ENCODE measurements around the gene PAM. TPM values are rescaled to one million over a fixed set of nuclear protein-coding genes. Genes with fewer than 3 reads are reported as not detected.

The PAM gene
- total RNA-seq, 2 experiments from 2014 or later, result 63.4 to 65.8 TPM

DNA sequence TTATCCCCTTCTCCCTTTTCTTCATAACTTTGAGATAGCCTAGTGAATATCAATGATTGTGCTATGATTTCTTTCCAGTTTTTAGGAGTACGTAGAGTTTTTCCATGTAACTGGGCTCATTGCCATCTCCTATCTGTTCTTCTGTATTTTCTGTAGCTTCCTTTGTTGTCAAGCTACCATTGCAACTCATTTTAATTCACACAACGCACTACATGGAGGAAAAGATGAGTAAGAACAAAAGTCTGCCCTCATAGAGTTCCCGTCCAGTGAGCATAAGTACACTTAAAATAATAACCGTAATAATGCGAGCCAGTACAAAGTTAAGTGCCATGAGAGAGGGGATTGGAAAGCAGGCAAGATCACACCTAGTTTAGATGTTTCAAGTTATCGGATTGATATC is 177.7 kb downstream of the PAM start:
- DNase-seq (no peak), ATAC-seq (no peak)
- Mint-ChIP-seq H3K4me1 (ENCODE audit: low read depth) (peaks cover 7% of the 10 kb centered on the region), H3K27ac (no peak overlapping the region), H3K4me3 (no peak overlapping the region), H3K27me3 (no peaks in the 10 kb centered on the region), H3K9me3 (no peaks in the 10 kb centered on the region), H3K36me3 (ENCODE audit: low read depth) (peaks cover 7% of the 10 kb centered on the region)
- TF ChIP-seq, protein P1, sequence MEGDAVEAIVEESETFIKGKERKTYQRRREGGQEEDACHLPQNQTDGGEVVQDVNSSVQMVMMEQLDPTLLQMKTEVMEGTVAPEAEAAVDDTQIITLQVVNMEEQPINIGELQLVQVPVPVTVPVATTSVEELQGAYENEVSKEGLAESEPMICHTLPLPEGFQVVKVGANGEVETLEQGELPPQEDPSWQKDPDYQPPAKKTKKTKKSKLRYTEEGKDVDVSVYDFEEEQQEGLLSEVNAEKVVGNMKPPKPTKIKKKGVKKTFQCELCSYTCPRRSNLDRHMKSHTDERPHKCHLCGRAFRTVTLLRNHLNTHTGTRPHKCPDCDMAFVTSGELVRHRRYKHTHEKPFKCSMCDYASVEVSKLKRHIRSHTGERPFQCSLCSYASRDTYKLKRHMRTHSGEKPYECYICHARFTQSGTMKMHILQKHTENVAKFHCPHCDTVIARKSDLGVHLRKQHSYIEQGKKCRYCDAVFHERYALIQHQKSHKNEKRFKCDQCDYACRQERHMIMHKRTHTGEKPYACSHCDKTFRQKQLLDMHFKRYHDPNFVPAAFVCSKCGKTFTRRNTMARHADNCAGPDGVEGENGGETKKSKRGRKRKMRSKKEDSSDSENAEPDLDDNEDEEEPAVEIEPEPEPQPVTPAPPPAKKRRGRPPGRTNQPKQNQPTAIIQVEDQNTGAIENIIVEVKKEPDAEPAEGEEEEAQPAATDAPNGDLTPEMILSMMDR (IDR thresholded peaks at IDR 0.05), result no peak
- POLR2A ChIA-PET, result no interaction called here
- CTCF ChIA-PET, result no interaction called here
- intact Hi-C loops (cut with micrococcal nuclease), result no loop called here

DNA sequence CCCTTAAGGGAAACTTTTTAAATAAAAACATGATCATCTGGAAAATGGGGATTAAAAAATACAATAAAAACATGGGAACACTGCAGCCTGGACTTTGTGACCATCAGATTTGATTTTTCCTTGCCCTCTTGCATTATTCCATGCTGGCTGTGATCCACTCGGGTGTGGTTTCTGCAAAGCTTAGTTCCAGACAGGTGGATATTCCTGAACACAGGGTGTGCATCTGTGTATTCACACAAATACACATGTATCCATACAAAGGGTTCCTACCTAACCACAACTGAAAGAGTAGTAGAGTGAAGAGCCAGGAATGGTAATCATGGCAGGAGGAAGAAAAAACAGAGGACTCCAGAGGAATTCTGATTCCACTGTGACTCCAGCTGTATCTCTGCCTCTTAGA is 178.2 kb downstream of the PAM start:
- Mint-ChIP-seq H3K27ac (no peak overlapping the region), H3K4me3 (no peak overlapping the region), H3K36me3 (ENCODE audit: low read depth) (peaks cover 7% of the 10 kb centered on the region), H3K4me1 (ENCODE audit: low read depth) (peaks cover 7% of the 10 kb centered on the region), H3K9me3 (no peaks in the 10 kb centered on the region), H3K27me3 (no peaks in the 10 kb centered on the region)
- DNase-seq (no peak), ATAC-seq (no peak)
- TF ChIP-seq, protein P1 (IDR thresholded peaks at IDR 0.05), result no peak
- ChIA-PET CTCF (no interaction called here), POLR2A (no interaction called here)
- intact Hi-C loops (cut with micrococcal nuclease), result no loop called here

DNA sequence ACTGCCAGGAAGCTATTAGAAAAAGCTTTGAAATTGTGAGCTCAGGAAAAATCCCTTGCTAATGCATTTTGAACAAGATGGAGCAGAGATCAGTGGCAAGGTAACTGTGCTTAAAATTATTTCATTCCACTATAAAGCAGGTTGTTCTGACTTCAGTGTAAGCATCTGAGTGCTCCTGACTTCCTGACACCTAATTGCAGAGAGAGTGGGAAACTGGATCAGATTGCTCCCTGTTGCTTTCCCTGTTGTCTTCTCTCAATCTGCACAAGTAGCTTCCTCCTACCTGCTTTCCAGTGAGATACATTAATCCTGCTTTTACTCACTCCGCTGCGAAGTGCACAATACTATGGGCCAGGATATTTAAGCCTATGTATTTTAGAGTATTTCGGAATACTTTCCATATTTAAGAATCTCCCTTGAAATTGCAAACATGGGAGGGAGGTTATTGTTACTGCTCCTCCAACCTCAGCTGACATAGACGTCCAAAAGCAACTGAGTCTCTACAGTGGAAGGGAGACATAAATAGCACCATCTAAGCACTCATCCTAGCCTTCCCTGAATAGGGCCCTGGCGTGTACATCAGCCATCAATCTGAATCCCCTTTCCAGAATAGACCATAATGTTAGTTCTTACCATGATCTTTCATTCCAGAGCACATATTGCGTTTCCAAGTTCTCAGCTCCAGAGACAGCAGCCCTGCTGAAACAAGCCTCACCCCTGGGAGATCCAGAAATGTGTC is 178.8 kb downstream of the PAM start:
- H3K27me3 Mint-ChIP-seq, result no peaks in the 10 kb centered on the region
- ATAC-seq (no peak), DNase-seq (no peak)
- H3K27ac Mint-ChIP-seq, result no peak overlapping the region
- H3K4me1 Mint-ChIP-seq (ENCODE audit: low read depth), result peaks cover 7% of the 10 kb centered on the region
- ChIA-PET POLR2A (no interaction called here), CTCF (no interaction called here)
- H3K9me3 Mint-ChIP-seq, result no peaks in the 10 kb centered on the region
- intact Hi-C loops (cut with micrococcal nuclease), result no loop called here
- no peak overlapping the region for H3K4me3 Mint-ChIP-seq
- H3K36me3 Mint-ChIP-seq (ENCODE audit: low read depth), result peaks cover 7% of the 10 kb centered on the region
- TF ChIP-seq, protein P1 (IDR thresholded peaks at IDR 0.05), result no peak

DNA sequence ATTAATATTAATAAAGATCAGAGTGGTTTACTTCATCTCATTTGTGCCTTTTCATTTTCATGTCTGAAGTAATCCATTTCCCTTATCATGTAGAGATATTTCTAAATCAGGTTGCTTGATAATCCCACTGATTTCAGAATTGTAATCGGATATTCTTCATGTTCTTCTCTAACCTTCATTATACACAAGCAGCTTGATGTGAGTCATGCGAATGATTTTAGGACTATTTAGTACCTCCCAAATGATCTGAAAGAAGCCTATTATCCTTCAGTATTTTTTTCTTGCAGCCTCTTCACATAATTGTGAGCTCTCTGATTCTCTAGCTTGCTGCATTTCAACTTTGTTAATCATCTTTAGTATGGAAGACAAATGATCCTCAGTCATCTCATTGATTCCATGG is 182.8 kb downstream of the PAM start:
- POLR2A ChIA-PET, result no interaction called here
- ATAC-seq (no peak), DNase-seq (no peak)
- no peak overlapping the region for H3K27ac Mint-ChIP-seq
- CTCF ChIA-PET, result no interaction called here
- no peaks in the 10 kb centered on the region for H3K9me3 Mint-ChIP-seq
- intact Hi-C loops (cut with micrococcal nuclease), result no loop called here
- peaks cover 7% of the 10 kb centered on the region for H3K36me3 Mint-ChIP-seq (ENCODE audit: low read depth)
- no peak overlapping the region for H3K4me3 Mint-ChIP-seq
- peaks cover 7% of the 10 kb centered on the region for H3K4me1 Mint-ChIP-seq (ENCODE audit: low read depth)
- TF ChIP-seq, protein P1 (IDR thresholded peaks at IDR 0.05), result no peak
- H3K27me3 Mint-ChIP-seq, result no peaks in the 10 kb centered on the region

DNA sequence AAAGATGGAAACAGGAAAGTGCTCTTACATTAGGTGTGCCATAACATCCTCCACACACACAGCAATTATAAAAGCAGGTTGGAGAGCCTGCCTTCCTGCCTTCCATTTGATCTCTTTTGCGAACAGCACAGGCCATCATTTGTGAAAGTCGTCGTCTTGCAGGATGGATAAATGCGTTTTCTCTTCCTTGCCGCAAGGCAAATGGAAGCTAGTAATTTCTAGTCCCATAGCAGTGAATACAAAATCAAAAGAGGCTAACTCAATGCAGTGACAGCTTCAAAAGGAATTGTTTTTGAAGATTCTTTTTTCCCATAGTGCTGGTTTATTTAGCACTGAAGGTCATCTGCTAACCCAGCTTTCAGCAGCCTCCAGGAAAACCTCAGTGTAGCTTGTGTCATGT is 186.0 kb downstream of the PAM start:
- DNase-seq (no peak), ATAC-seq (no peak)
- TF ChIP-seq, protein P1 (IDR thresholded peaks at IDR 0.05), result no peak
- Mint-ChIP-seq H3K36me3 (ENCODE audit: low read depth) (peaks cover 4% of the 10 kb centered on the region), H3K4me1 (ENCODE audit: low read depth) (peaks cover 1% of the 10 kb centered on the region), H3K4me3 (no peak overlapping the region), H3K9me3 (no peaks in the 10 kb centered on the region), H3K27ac (no peak overlapping the region), H3K27me3 (no peaks in the 10 kb centered on the region)
- ChIA-PET POLR2A (no interaction called here), CTCF (no interaction called here)
- intact Hi-C loops (cut with micrococcal nuclease), result no loop called here
